ENCODE results near the gene GYG2. TPM values are rescaled to one million over a fixed set of nuclear protein-coding genes. Genes with fewer than 3 reads are reported as not detected.
"Not testable (repeated sequence)": the region's sequence is repeated elsewhere in the genome, so short reads cannot be mapped to it uniquely, and the experiment has no call there.

GYG2 gene
- total RNA-seq, 1 donor from 2014 or later, result 1.4 TPM

DNA sequence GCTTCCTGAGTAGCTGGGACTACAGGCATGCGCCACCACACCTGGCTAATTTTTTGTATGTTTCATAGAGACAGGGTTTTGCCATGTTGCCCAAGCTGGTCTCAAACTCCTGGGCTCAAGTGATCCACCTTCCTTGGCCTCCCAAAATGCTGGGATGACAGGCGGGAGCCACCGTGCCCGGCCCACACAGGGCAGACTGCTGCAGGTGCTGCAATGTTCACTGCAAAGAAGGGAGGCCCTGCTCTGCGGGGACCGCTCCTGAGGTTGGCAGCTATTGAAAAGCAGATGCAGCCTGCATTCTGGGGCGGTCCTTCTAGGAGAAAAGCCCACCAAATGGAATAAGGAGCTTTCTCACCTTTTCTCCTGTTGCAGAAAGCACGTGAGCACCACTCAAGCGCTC, 95.4 kb downstream of the GYG2 start:
- Histone ChIP-seq H3K27me3 (no peaks in the 10 kb centered on the region), H3K4me3 (no peak overlapping the region), H3K27ac (no peak overlapping the region), H3K4me1 (no peaks in the 10 kb centered on the region), H3K36me3 (peaks cover 5% of the 10 kb centered on the region), H3K9me3 (no peaks in the 10 kb centered on the region)
- intact Hi-C loops (cut with DNase I), result no loop called here
- DNase-seq (no peak), ATAC-seq (no peak)
- TF ChIP-seq, protein P1, sequence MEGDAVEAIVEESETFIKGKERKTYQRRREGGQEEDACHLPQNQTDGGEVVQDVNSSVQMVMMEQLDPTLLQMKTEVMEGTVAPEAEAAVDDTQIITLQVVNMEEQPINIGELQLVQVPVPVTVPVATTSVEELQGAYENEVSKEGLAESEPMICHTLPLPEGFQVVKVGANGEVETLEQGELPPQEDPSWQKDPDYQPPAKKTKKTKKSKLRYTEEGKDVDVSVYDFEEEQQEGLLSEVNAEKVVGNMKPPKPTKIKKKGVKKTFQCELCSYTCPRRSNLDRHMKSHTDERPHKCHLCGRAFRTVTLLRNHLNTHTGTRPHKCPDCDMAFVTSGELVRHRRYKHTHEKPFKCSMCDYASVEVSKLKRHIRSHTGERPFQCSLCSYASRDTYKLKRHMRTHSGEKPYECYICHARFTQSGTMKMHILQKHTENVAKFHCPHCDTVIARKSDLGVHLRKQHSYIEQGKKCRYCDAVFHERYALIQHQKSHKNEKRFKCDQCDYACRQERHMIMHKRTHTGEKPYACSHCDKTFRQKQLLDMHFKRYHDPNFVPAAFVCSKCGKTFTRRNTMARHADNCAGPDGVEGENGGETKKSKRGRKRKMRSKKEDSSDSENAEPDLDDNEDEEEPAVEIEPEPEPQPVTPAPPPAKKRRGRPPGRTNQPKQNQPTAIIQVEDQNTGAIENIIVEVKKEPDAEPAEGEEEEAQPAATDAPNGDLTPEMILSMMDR (IDR thresholded peaks at IDR 0.05), result no peak

DNA sequence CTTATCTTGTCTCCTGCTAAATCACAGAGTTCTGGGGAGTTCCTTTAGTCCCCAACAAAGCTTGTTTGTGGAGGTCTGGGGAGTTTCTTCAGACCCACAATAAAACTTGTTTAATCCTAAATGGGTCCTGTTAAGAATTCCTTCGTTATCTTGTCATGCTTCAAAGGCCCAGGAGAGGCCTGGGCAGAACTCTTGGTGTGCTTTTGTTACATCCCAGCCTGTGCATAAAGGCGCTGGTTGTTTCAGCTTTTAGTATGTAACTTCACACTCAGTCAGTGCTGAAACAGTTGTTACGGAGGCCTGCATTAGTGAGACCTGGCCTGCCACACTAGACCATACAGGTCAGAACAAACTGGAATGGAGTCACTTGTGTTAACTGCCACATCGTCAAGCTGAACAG, 97.5 kb downstream of the GYG2 start:
- H3K27me3 ChIP-seq, DNase-seq: not testable (repeated sequence)

DNA sequence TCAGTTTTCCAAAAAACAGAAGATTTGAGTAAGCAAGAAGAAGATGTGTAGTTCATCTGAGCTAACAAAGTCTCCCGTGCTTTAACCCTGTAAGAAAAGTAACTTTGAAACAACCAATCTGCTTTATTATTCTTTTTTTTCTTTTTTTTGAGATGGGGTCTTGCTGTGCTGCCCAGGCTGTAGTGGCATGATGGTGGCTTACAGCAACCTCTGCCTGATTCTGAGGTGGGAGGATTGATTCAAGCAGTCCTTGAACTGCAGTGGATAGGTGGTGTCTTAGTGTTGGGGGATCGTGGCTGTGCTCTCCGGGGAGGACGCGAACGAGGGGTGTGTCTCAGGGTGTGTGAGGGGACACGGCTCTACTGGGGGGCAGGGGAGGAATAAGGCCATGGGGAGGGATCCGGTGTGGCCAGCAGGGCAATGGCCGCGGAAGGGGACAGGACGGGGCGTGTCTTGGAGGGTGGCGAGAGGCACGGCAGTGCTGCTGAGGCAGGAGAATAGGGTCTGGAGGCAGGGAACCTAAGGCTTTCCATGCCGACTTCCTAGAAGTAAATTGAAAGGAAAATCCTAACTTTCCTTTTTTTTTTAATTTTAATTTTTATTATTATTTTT, 98.0 kb downstream of the GYG2 start:
- Histone ChIP-seq H3K27ac (no peak overlapping the region), H3K36me3 (peaks cover 1% of the 10 kb centered on the region), H3K9me3 (no peaks in the 10 kb centered on the region), H3K4me3 (no peak overlapping the region), H3K4me1 (no peaks in the 10 kb centered on the region), H3K27me3 (no peaks in the 10 kb centered on the region)
- intact Hi-C loops (cut with DNase I), result no loop called here
- TF ChIP-seq, protein P1 (IDR thresholded peaks at IDR 0.05), result no peak
- DNase-seq, result no peak
- no peak for ATAC-seq

More for the DNA sequence above, 97.5 kb downstream of the GYG2 start:
- H3K27ac ChIP-seq; H3K36me3 ChIP-seq; H3K9me3 ChIP-seq; intact Hi-C loops (cut with DNase I); ATAC-seq; H3K4me3 ChIP-seq; H3K4me1 ChIP-seq: not testable (repeated sequence)

DNA sequence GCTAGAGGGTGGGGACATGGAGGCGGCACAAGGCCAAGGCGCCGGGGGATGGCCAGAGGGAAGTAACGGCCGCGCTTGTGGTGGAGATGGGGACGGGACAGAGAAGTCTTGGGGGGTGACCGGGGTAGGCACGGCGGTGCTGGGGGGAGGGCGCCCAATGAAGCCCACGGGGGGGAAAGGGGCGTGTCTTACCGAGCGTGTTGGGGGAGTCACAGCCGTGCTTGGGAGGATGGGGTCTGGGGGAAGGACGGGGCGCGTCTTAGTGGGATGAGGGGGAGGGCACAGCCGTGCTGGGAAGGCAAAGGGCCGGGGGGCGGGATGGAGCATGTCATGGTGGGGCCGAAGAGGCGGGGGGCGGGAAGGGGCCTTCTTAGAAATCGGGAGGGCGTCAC, 99.5 kb downstream of the GYG2 start:
- Histone ChIP-seq H3K9me3 (no peaks in the 10 kb centered on the region), H3K36me3 (no peaks in the 10 kb centered on the region), H3K27ac (peak overlapping the region; percentile 97), H3K27me3 (no peaks in the 10 kb centered on the region), H3K4me1 (no peaks in the 10 kb centered on the region), H3K4me3 (peak overlapping the region; percentile 60)
- intact Hi-C loops (cut with DNase I), result no loop called here
- peak; percentile 79 for DNase-seq
- TF ChIP-seq, protein P1 (IDR thresholded peaks at IDR 0.05), result no peak
- peak; percentile 52 for ATAC-seq

DNA sequence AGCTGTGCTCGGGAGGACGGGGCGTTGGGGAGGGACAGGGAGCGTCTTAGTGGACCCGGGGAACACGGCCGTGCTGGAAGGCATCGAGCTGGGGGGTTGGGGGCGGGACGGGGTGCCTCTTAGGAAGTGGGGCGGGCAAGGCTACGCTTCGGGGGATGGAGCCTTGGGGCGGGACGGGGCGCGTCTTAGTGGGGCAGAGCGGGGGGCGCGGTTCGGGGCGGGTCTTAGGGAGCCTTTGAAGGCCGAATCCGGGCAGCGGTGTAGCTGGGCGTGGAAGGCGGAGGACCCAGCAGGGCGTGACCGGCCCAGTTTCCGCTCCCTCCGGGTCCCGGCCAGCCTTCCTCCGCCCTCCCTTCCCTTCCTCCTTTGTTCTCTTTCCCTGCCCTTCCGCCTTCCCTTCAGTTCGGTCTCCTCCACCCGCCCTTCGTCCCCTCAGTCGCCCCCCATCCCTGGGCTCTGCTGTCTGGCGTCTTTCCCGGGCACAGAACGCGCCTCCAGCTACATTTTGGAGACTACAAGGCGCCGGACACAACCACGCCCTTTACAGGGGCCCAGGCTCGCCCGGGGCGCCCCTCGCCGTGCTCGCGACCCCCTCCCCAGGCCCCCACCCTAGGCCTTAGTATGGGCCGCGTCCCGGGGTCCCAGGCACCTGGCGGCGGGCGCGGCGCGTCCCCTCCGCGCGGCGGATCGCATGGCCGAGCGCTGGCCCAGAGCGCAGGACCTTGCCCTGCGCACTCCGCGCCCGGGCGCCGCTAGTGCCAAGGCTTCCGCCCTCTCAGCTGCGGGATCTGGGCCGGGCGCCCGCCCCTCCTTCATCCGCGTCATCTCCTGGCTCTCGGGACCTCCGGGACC, 100.1 kb downstream of the GYG2 start, which contains the start of gene ARSD:
Gene ARSD (minus strand): TSS at position 757 of the 852 bp plus-strand sequence. CDS start 64 bp downstream, at position 693.
- Histone ChIP-seq H3K27me3 (no peaks in the 10 kb centered on the region), H3K4me1 (no peaks in the 10 kb centered on the region), H3K36me3 (no peaks in the 10 kb centered on the region), H3K27ac (peak within 1 kb of the TSS; percentile 97), H3K9me3 (no peaks in the 10 kb centered on the region), H3K4me3 (peak within 1 kb of the TSS; percentile 60)
- ATAC-seq, result peak; percentile 96
- peak; percentile 96 for DNase-seq
- intact Hi-C loops (cut with DNase I), result no loop called here
- TF ChIP-seq, protein P1 (IDR thresholded peaks at IDR 0.05), result no peak

DNA sequence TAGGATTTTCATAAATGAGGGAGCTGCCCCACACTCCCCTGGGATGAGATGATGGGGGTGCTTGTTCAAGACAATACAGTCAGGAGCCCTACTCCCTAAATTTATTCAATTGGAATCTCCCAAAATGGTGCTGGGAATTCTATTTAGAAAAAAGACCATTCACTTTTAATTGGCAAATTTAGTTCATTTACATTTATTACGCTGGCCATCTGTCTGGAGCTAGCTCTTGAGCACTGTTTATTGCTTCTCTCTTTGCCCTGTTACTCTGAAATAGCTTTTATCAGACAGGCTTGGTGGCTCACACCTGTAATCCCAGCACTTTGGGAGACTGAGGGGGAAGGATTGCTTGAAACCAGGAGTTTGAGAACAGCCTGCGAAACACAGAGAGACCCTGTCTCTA, 102.4 kb downstream of the GYG2 start:
- DNase-seq, result no peak
- no peaks in the 10 kb centered on the region for H3K27me3 ChIP-seq
- H3K4me3 ChIP-seq, result no peak overlapping the region
- no peak for ATAC-seq
- H3K4me1 ChIP-seq, result no peaks in the 10 kb centered on the region
- H3K27ac ChIP-seq, result no peak overlapping the region
- intact Hi-C loops (cut with DNase I), result no loop called here
- no peaks in the 10 kb centered on the region for H3K9me3 ChIP-seq
- TF ChIP-seq, protein P1 (IDR thresholded peaks at IDR 0.05), result no peak
- H3K36me3 ChIP-seq, result no peaks in the 10 kb centered on the region
